OCI-LY3 (cell line): ENCODE data around the gene BMP10.

ENCODE experiments used
- CTCF ChIP-seq: fragments of 200-600, 300-600 bp; sonication (generic); IDR thresholded peaks from 2 replicates; pipeline ENCODE4 v1.5.1; 2014; ENCODE audit warnings: antibody characterized with exemption, low read length, low read depth
- EZH2phosphoT487 ChIP-seq: fragments of 200-600 bp; shearing (Covaris generic); IDR thresholded peaks from 2 replicates; pipeline ENCODE4 v1.6.1; 2018; ENCODE audit warnings: antibody characterized with exemption, mixed run types, low read depth

GRCh38 chr2:68889021-68889420, 17.8 kb upstream of the BMP10 start:
- no peak for TF ChIP-seq CTCF
- TF ChIP-seq EZH2phosphoT487: no peak
